BJ (cell line): Measurements from ENCODE around the gene SAPCD1. TPM values are rescaled to one million over a fixed set of nuclear protein-coding genes. Genes with fewer than 3 reads are reported as not detected.

Experiments used
- CTCF ChIA-PET: fragments of 350-600 bp; formaldehyde crosslinking; extraction: SDS; loops from one replicate; lab custom pipeline; 2021; ENCODE audit warnings: antibody characterized with exemption, inconsistent platforms; lab: Yijun Ruan, JAX
- POLR2A ChIA-PET: fragments of 300-600 bp; sonication (Branson Sonifier 250); formaldehyde crosslinking; extraction: SDS; loops from one replicate; lab custom pipeline; 2021; ENCODE audit warnings: antibody characterized with exemption; lab: Charles Lee
- DNase-seq: peaks from one replicate; pipeline ENCODE4 v3.0.0-alpha.2; 2011; ENCODE audit warnings: low read depth
- H3K27me3 ChIP-seq: 2 replicates; pipeline ENCODE4 v1.6.0; 2011; ENCODE audit warnings: low read length; ENCODE audit not compliant: control insufficient read depth, insufficient read depth
- H3K36me3 ChIP-seq: 2 replicates; pipeline ENCODE4 v1.5.1; 2011; ENCODE audit warnings: low read length; ENCODE audit not compliant: control insufficient read depth, insufficient read depth
- H3K4me3 ChIP-seq: 2 replicates; pipeline ENCODE4 v1.5.1; 2011; ENCODE audit warnings: low read depth, mild to moderate bottlenecking, control low read depth, low read length
- polyA plus RNA-seq: library from polyadenylated mRNA; depleted of rRNA; stranded (reverse); fragments of >200 nt; gene quantifications from 2 replicates; pipeline ENCODE4 v1.2.3, GENCODE V29; 2011
- TF ChIP-seq, protein P1 (sequence below): IDR thresholded peaks from 2 replicates; pipeline ENCODE4 v1.5.1; 2011; ENCODE audit warnings: low read depth, mild to moderate bottlenecking, control low read depth, inconsistent platforms, low read length, moderate library complexity; ENCODE audit not compliant: insufficient read depth

The SAPCD1 gene
- polyA plus RNA-seq, 1 experiment = 1.2 TPM

DNA sequence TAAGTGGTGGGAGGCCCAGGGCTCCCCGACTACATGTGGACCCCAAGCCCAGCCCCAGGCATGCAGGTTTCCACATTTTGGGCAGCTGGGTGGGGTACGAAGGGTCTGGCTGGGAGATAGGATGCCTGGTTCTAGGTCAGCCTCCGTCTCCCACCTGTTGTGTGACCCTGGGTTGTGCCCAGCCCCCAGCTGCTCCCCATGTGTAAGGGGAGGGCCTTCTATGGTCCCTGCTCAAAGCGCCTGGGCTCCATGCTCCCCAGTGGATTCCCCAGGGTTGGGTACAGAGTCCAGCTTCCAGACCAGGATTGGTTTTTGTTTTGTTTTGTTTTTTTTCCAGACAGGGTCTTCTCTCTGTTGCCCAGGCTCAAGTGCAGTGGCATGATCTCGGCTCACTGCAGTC, 15.7 kb downstream of the SAPCD1 start:
- CTCF ChIA-PET = interaction anchor here (1.1 to 3.3 kb wide), 5 partner anchors 8 to 55 kb away, joined by 3 to 22 read pairs (median 5); partner anchors contain the start of gene DDAH2
- no peaks in the 10 kb centered on the region for H3K27me3 ChIP-seq
- POLR2A ChIA-PET = no interaction called here
- TF ChIP-seq, protein P1, sequence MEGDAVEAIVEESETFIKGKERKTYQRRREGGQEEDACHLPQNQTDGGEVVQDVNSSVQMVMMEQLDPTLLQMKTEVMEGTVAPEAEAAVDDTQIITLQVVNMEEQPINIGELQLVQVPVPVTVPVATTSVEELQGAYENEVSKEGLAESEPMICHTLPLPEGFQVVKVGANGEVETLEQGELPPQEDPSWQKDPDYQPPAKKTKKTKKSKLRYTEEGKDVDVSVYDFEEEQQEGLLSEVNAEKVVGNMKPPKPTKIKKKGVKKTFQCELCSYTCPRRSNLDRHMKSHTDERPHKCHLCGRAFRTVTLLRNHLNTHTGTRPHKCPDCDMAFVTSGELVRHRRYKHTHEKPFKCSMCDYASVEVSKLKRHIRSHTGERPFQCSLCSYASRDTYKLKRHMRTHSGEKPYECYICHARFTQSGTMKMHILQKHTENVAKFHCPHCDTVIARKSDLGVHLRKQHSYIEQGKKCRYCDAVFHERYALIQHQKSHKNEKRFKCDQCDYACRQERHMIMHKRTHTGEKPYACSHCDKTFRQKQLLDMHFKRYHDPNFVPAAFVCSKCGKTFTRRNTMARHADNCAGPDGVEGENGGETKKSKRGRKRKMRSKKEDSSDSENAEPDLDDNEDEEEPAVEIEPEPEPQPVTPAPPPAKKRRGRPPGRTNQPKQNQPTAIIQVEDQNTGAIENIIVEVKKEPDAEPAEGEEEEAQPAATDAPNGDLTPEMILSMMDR = no peak
- DNase-seq = no peak
- peaks cover 32% of the 10 kb centered on the region for H3K36me3 ChIP-seq
- no peak overlapping the region for H3K4me3 ChIP-seq

DNA sequence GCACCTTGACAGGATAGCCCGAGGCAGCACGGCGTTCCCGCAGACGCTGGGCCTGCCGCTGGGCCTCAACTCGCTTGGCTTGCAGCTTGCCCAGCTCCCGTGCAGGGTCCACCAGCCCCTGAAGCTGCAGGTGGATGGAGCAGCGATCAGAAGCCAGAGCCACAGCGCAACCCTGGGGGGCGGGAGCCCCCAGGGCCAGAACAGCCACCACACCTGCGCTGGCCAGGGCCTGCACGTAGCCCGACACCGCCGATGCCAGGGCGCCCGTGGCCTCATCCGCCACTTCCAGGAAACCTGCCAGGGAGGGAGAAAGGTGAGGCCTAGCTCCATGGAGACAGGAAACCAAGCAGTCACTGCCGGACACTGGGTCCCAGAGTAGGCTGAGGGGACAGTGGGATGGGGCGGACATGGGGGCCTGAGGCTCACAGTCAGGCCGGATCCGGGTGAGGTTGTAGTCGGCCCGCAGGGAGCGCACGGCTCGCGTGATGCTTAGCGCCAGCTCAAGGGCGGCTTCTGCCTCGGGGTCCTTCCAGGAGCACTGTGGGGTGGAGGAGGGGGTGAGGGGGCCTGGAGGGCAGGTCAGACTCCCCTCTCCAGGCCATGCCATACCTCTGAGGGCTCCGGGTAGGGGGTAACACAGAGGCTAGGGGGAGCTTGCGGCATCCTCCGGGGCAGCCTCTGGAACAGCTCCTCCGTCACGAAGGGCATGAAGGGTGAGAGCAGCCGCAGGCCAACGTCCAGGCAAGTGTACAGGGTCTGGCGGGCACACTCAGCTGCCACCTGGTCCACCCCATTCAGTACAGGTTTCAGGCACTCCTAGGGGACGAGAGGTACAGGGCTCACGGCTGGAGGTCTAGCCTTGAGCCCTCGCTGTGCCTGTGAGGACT, 16.8 kb downstream of the SAPCD1 start:
- POLR2A ChIA-PET = no interaction called here

DNA sequence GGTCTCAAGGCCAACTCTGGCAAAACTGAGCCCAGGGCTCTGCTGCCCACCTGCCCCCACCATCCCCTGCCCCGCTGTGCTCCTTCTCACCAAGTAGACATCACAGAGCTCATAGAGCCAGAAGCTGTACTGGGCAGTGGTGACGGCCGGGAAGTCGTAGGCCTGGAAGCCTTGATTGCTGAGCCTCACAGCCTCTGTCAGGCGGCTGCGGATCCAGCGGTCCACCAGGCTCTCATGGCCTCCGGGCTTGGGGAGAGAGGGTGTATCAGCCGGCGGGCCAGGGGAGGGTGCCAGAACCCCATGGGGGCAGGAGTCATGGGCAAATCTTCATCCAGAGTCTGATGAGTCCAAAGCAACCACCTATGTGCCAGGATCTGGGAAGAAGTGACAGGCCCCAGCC, 17.5 kb downstream of the SAPCD1 start:
- H3K36me3 ChIP-seq = peaks cover 43% of the 10 kb centered on the region
- CTCF ChIA-PET = interaction anchor here (1.1 to 3.3 kb wide), 2 partner anchors 10 to 11 kb away, joined by 4 to 14 read pairs; no protein-coding TSS in a partner anchor
- no peaks in the 10 kb centered on the region for H3K27me3 ChIP-seq
- DNase-seq = no peak
- POLR2A ChIA-PET = no interaction called here
- TF ChIP-seq, protein P1 = no peak
- H3K4me3 ChIP-seq = no peak overlapping the region

More for the DNA sequence above, 16.8 kb downstream of the SAPCD1 start:
- no peak overlapping the region for H3K4me3 ChIP-seq
- TF ChIP-seq, protein P1 = no peak
- peaks cover 36% of the 10 kb centered on the region for H3K36me3 ChIP-seq
- H3K27me3 ChIP-seq = no peaks in the 10 kb centered on the region
- CTCF ChIA-PET = interaction anchor here (3.3 kb wide), 2 partner anchors 10 to 12 kb away, joined by 14 to 22 read pairs; no protein-coding TSS in a partner anchor
- DNase-seq = no peak

DNA sequence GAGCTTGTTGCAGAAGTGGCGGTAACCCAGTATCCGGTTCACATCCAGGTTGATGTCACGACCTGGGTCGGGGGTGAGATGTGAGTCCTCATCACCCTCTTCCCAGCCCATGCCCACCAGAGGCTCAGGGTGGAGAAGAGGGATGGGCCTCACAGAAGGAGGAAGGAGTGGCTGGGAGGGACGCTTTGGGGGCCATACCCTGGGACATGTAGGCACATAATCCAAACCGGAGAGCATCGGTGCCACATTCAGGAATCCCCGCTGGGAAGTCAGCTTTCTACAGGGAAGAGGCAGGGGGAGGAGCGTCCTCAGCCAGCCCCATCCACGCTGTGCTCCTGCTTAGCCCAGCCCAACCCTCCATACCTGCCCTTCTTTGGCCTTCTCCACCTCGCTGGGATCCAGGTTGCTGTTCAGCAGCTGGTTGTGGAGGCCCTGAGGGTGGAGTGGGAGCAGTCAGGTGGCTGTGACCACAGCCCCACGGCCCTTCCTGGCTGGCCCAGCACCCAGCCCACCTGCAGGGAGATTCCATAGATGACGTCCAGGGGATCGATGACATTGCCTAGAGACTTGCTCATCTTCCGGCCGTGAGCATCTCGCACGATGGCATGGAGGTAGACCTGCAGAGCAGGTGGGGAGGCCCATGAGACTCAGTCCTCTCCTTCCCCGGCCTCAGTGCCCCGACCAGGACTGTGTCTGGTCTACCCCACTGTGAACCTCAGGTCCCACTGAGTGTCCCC, 18.2 kb downstream of the SAPCD1 start:
- Histone ChIP-seq H3K36me3 (peaks cover 48% of the 10 kb centered on the region), H3K4me3 (no peak overlapping the region), H3K27me3 (no peaks in the 10 kb centered on the region)
- ChIA-PET CTCF (interaction anchor here (1.1 to 3.3 kb wide), 2 partner anchors 11 kb away, joined by 4 to 14 read pairs; no protein-coding TSS in a partner anchor), POLR2A (no interaction called here)
- DNase-seq = no peak
- TF ChIP-seq, protein P1 = no peak
